ENCODE measurements around the gene FSTL5.
"Not testable (repeated sequence)": the region's sequence is repeated elsewhere in the genome, so short reads cannot be mapped to it uniquely, and the experiment has no call there.

FSTL5 gene

DNA sequence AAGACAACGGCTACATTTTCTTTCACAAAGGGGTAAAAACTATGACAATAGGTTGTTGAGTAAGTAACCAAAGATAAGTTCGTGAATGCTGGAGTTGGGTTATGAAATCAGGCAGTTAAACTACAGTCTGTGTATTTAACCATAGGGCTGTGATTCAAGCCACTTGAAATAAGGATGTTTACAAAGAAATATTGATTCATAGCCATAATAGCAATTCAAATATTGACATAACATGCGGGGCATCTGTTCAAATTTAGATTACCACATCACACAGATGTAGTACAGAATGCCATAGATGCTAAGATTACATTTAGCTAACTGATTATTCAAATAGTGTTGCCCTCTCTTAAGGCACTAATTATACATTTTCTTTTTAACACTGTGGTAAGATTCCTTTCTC lies 364.1 kb downstream of the FSTL5 start:
- Histone ChIP-seq H3K4me1 (ENCODE audit: control insufficient read depth, insufficient read depth, low read length) (no peaks in the 10 kb centered on the region), H3K4me3 (ENCODE audit: low read length in 2 of 2) (no peak overlapping the region), H3K9ac (ENCODE audit: low read length in 2 of 2) (no peak overlapping the region), H3K27me3 (ENCODE audit: control insufficient read depth in 1 of 2, insufficient read depth in 2 of 2, low read length in 2 of 2) (no peaks in the 10 kb centered on the region), H3K36me3 (ENCODE audit: control insufficient read depth in 2 of 2, insufficient read depth in 2 of 2, low read length in 2 of 2) (no peaks in the 10 kb centered on the region), H3K9me3 (ENCODE audit: control insufficient read depth in 2 of 2, low read length in 2 of 2) (no peaks in the 10 kb centered on the region), H3K27ac (ENCODE audit: low read length) (no peak overlapping the region)

- H3K9me3 ChIP-seq (ENCODE audit: control insufficient read depth in 2 of 2, low read length in 2 of 2), result no peaks in the 10 kb centered on the region
- no peaks in the 10 kb centered on the region for H3K36me3 ChIP-seq (ENCODE audit: control insufficient read depth in 2 of 2, insufficient read depth in 2 of 2, low read length in 2 of 2)
- no peaks in the 10 kb centered on the region for H3K27me3 ChIP-seq (ENCODE audit: control insufficient read depth in 1 of 2, insufficient read depth in 2 of 2, low read length in 2 of 2)
- no peak overlapping the region for H3K4me3 ChIP-seq (ENCODE audit: low read length in 2 of 2)
- no peak overlapping the region for H3K27ac ChIP-seq (ENCODE audit: low read length)
- no peak overlapping the region for H3K9ac ChIP-seq (ENCODE audit: low read length in 2 of 2)
- H3K4me1 ChIP-seq (ENCODE audit: control insufficient read depth, insufficient read depth, low read length), result no peaks in the 10 kb centered on the region
These were observed 370.8 kb downstream of the FSTL5 start for GRCh38 chr4:161792991-161793390.

DNA sequence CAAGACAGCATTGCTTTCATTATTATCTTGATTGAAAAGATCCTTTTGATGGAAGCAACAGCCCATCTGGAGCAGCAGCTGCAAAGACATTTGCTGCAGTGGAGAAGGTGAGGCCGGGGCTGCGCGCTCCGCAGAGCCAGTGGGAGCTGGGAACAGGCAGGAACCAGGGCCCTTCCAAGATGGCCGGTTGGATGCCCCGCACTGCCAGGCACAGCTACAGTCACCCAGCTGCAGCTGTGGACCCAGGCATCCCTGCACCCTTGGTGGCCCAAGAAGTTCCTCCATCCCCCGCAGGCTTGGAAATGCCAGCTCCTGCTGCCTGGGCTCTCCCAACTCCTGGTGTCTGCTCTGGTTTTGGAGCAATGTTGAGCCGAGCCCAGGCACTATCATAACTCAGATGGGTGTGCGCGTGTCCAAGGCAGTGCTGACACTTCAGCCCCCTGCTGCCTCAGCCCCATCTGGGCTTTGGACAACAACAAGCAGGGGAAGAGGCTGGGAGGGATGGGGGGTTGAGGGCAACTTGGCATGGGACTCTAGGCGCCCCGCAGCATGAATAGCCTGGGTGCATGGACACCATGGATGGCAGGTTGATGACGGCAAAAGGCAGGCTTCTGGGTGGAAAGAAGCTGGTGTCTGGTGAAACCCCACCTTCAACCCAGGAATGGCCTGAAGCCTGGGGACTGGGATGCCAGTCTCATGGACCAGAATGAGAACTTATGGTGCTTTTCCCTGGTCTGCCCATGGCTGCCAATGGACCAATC lies 371.8 kb downstream of the FSTL5 start:
- Histone ChIP-seq H3K4me3 (ENCODE audit: low read length in 2 of 2) (no peak overlapping the region), H3K36me3 (ENCODE audit: control insufficient read depth in 2 of 2, insufficient read depth in 2 of 2, low read length in 2 of 2) (no peaks in the 10 kb centered on the region), H3K4me1 (ENCODE audit: control insufficient read depth, insufficient read depth, low read length) (no peaks in the 10 kb centered on the region), H3K27me3 (ENCODE audit: control insufficient read depth in 1 of 2, insufficient read depth in 2 of 2, low read length in 2 of 2) (no peaks in the 10 kb centered on the region), H3K27ac (ENCODE audit: low read length) (no peak overlapping the region), H3K9ac (ENCODE audit: low read length in 2 of 2) (no peak overlapping the region), H3K9me3 (ENCODE audit: control insufficient read depth in 2 of 2, low read length in 2 of 2) (no peaks in the 10 kb centered on the region)

- Histone ChIP-seq H3K9ac (ENCODE audit: low read length in 2 of 2) (no peak overlapping the region), H3K27me3 (ENCODE audit: control insufficient read depth in 1 of 2, insufficient read depth in 2 of 2, low read length in 2 of 2) (no peaks in the 10 kb centered on the region), H3K36me3 (ENCODE audit: control insufficient read depth in 2 of 2, insufficient read depth in 2 of 2, low read length in 2 of 2) (no peaks in the 10 kb centered on the region), H3K4me1 (ENCODE audit: control insufficient read depth, insufficient read depth, low read length) (no peaks in the 10 kb centered on the region), H3K27ac (ENCODE audit: low read length) (no peak overlapping the region), H3K9me3 (ENCODE audit: control insufficient read depth in 2 of 2, low read length in 2 of 2) (no peaks in the 10 kb centered on the region), H3K4me3 (ENCODE audit: low read length in 2 of 2) (no peak overlapping the region)
These were observed 396.7 kb downstream of the FSTL5 start for GRCh38 chr4:161767116-161767515.

DNA sequence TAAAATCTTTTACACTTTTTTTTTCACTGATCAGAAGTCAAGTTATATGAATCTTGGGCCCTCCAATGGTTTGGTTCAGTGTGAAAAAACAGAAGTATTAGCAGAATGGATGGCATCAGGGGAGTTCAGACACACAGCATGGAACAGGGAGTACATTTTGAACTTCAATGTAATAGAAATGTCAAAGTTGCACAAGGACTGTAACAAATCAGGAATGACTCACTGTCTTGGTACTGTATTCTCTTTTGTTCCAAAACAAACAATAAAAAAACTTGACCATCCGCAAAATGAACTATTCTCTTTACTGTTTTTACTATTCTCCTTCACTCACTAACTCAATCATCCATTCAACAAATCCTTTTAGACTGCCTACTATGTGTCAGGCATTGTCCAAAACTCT lies 401.0 kb downstream of the FSTL5 start:
- no peak overlapping the region for H3K27ac ChIP-seq (ENCODE audit: low read length)
- no peak overlapping the region for H3K4me3 ChIP-seq (ENCODE audit: low read length in 2 of 2)
- no peaks in the 10 kb centered on the region for H3K36me3 ChIP-seq (ENCODE audit: control insufficient read depth in 2 of 2, insufficient read depth in 2 of 2, low read length in 2 of 2)
- no peaks in the 10 kb centered on the region for H3K4me1 ChIP-seq (ENCODE audit: control insufficient read depth, insufficient read depth, low read length)
- no peaks in the 10 kb centered on the region for H3K27me3 ChIP-seq (ENCODE audit: control insufficient read depth in 1 of 2, insufficient read depth in 2 of 2, low read length in 2 of 2)
- H3K9me3 ChIP-seq (ENCODE audit: control insufficient read depth in 2 of 2, low read length in 2 of 2), result no peaks in the 10 kb centered on the region
- H3K9ac ChIP-seq (ENCODE audit: low read length in 2 of 2), result no peak overlapping the region

- no peaks in the 10 kb centered on the region for H3K4me1 ChIP-seq (ENCODE audit: control insufficient read depth, insufficient read depth, low read length)
- H3K9me3 ChIP-seq (ENCODE audit: control insufficient read depth in 2 of 2, low read length in 2 of 2), result no peaks in the 10 kb centered on the region
- no peak overlapping the region for H3K27ac ChIP-seq (ENCODE audit: low read length)
These were observed 403.8 kb downstream of the FSTL5 start for GRCh38 chr4:161760008-161760407.

GRCh38 chr4:161758412-161758811 lies 405.4 kb downstream of the FSTL5 start:
- H3K4me3 ChIP-seq (ENCODE audit: low read length in 2 of 2); H3K27me3 ChIP-seq (ENCODE audit: control insufficient read depth in 1 of 2, insufficient read depth in 2 of 2, low read length in 2 of 2); H3K9ac ChIP-seq (ENCODE audit: low read length in 2 of 2); H3K27ac ChIP-seq (ENCODE audit: low read length); H3K36me3 ChIP-seq (ENCODE audit: control insufficient read depth in 2 of 2, insufficient read depth in 2 of 2, low read length in 2 of 2); H3K9me3 ChIP-seq (ENCODE audit: control insufficient read depth in 2 of 2, low read length in 2 of 2); H3K4me1 ChIP-seq (ENCODE audit: control insufficient read depth, insufficient read depth, low read length): not testable (repeated sequence)

More at GRCh38 chr4:161760008-161760407, 403.8 kb downstream of the FSTL5 start:
- H3K36me3 ChIP-seq (ENCODE audit: control insufficient read depth in 2 of 2, insufficient read depth in 2 of 2, low read length in 2 of 2), result no peaks in the 10 kb centered on the region
- no peaks in the 10 kb centered on the region for H3K27me3 ChIP-seq (ENCODE audit: control insufficient read depth in 1 of 2, insufficient read depth in 2 of 2, low read length in 2 of 2)
- no peak overlapping the region for H3K9ac ChIP-seq (ENCODE audit: low read length in 2 of 2)
- no peak overlapping the region for H3K4me3 ChIP-seq (ENCODE audit: low read length in 2 of 2)

DNA sequence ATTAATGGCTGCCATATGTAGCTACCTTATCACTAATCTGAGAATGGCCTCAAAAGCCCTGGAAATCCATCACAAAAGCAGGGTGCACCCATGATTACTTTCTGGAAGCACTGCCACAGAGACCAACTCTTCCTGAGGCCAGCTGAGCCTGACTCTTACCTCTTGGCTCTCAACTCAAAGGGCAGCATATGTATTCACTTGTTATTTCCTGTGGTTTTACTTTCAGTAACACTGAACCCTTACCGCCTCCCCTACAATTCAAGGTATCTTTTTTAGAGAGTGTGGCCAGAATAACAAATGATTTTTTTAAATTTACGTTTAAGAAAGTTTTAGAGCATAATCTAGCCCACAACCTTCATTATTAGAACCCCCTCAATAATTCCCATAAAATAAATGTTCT lies 434.9 kb downstream of the FSTL5 start:
- Histone ChIP-seq H3K9me3 (ENCODE audit: control insufficient read depth in 2 of 2, low read length in 2 of 2) (no peaks in the 10 kb centered on the region), H3K4me1 (ENCODE audit: control insufficient read depth, insufficient read depth, low read length) (no peaks in the 10 kb centered on the region), H3K27ac (ENCODE audit: low read length) (no peak overlapping the region), H3K9ac (ENCODE audit: low read length in 2 of 2) (no peak overlapping the region), H3K36me3 (ENCODE audit: control insufficient read depth in 2 of 2, insufficient read depth in 2 of 2, low read length in 2 of 2) (no peaks in the 10 kb centered on the region), H3K4me3 (ENCODE audit: low read length in 2 of 2) (no peak overlapping the region), H3K27me3 (ENCODE audit: control insufficient read depth in 1 of 2, insufficient read depth in 2 of 2, low read length in 2 of 2) (no peaks in the 10 kb centered on the region)

DNA sequence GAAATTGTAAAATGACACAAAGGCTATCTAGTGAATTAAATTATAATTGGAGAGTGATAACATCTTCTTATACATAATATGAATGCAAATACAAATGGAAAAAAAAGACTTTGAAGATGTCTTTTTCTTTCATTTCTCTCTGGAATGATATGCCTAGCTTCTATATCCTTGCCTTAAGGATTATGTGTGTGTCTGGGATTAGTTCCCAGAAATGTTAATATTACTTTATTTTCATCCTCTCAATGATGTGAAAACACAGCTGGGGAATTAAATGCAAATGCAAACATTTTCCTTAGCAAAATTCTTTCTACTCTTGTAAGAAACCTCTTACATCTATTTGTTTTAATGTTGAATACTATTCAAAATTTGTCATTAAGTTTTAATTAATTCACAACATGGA lies 441.9 kb downstream of the FSTL5 start:
- H3K4me1 ChIP-seq (ENCODE audit: control insufficient read depth, insufficient read depth, low read length), result no peaks in the 10 kb centered on the region
- H3K27me3 ChIP-seq (ENCODE audit: control insufficient read depth in 1 of 2, insufficient read depth in 2 of 2, low read length in 2 of 2), result no peaks in the 10 kb centered on the region
- no peaks in the 10 kb centered on the region for H3K36me3 ChIP-seq (ENCODE audit: control insufficient read depth in 2 of 2, insufficient read depth in 2 of 2, low read length in 2 of 2)
- H3K9ac ChIP-seq (ENCODE audit: low read length in 2 of 2), result no peak overlapping the region
- no peak overlapping the region for H3K27ac ChIP-seq (ENCODE audit: low read length)
- H3K4me3 ChIP-seq (ENCODE audit: low read length in 2 of 2), result no peak overlapping the region
- no peaks in the 10 kb centered on the region for H3K9me3 ChIP-seq (ENCODE audit: control insufficient read depth in 2 of 2, low read length in 2 of 2)

DNA sequence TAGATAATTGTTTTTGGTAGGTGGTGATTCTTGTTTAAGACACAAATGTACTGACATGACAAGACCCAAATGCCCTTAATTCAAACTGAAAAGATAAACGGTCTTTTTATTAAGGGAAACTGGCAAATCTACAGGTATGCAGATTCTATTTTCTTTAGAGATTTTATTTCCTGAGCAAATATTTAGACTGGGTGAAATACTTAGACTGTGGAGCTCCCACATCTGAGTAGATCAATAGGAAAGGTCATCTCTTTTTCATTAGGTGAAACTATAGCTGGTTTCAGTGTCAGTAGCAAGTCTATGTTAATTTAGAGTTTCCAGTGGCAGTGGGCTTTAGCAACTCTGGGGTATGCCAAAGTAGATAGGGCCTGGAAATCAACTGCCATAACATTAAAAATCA lies 446.7 kb downstream of the FSTL5 start:
- Histone ChIP-seq H3K27ac (ENCODE audit: low read length) (no peak overlapping the region), H3K27me3 (ENCODE audit: control insufficient read depth in 1 of 2, insufficient read depth in 2 of 2, low read length in 2 of 2) (no peaks in the 10 kb centered on the region), H3K9ac (ENCODE audit: low read length in 2 of 2) (no peak overlapping the region), H3K36me3 (ENCODE audit: control insufficient read depth in 2 of 2, insufficient read depth in 2 of 2, low read length in 2 of 2) (no peaks in the 10 kb centered on the region), H3K4me1 (ENCODE audit: control insufficient read depth, insufficient read depth, low read length) (no peaks in the 10 kb centered on the region), H3K4me3 (ENCODE audit: low read length in 2 of 2) (no peak overlapping the region), H3K9me3 (ENCODE audit: control insufficient read depth in 2 of 2, low read length in 2 of 2) (no peaks in the 10 kb centered on the region)

DNA sequence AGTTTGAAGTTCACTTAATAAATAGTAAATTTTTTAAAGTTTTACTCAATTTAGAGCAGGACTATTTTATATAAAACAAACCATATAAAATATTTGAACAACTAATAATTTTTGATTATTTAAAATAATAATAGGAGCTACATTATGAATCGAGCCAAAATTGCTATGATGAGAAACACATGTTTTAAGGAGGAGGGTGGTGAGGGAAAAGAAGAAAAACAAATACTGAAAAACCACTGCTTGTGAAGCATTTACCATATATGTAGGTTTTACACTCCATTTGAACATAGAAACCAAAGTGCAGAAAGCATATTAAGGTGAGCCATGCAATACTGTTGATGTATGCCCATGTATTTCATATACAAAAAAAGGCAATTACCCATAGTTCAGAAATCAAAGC lies 448.9 kb downstream of the FSTL5 start:
- Histone ChIP-seq H3K27me3 (ENCODE audit: control insufficient read depth in 1 of 2, insufficient read depth in 2 of 2, low read length in 2 of 2) (no peaks in the 10 kb centered on the region), H3K4me3 (ENCODE audit: low read length in 2 of 2) (no peak overlapping the region), H3K27ac (ENCODE audit: low read length) (no peak overlapping the region), H3K9me3 (ENCODE audit: control insufficient read depth in 2 of 2, low read length in 2 of 2) (no peaks in the 10 kb centered on the region), H3K36me3 (ENCODE audit: control insufficient read depth in 2 of 2, insufficient read depth in 2 of 2, low read length in 2 of 2) (no peaks in the 10 kb centered on the region), H3K4me1 (ENCODE audit: control insufficient read depth, insufficient read depth, low read length) (no peaks in the 10 kb centered on the region), H3K9ac (ENCODE audit: low read length in 2 of 2) (no peak overlapping the region)
